MG63 (cell line): ENCODE measurements around the gene ANOS1. TPM values are rescaled to one million over a fixed set of nuclear protein-coding genes. Genes with fewer than 3 reads are reported as not detected.

ENCODE experiments used
- DNase-seq: peaks from one replicate; pipeline ENCODE4 v3.0.0-alpha.2; 2020
- H3K27me3 ChIP-seq: fragments of 250-450 bp; sonication (Bioruptor Pico); 2 replicates; pipeline ENCODE4 v1.5.1; 2020; ENCODE audit warnings: mild to moderate bottlenecking, moderate library complexity
- H3K36me3 ChIP-seq: fragments of 250-450 bp; sonication (Bioruptor Pico); 2 replicates; pipeline ENCODE4 v1.5.1; 2020; ENCODE audit warnings: mild to moderate bottlenecking, moderate library complexity
- H3K4me3 ChIP-seq: fragments of 250-450 bp; sonication (Bioruptor Pico); 2 replicates; pipeline ENCODE4 v1.5.1; 2020; ENCODE audit warnings: mild to moderate bottlenecking, moderate library complexity
- H3K9me3 ChIP-seq: fragments of 250-450 bp; sonication (Bioruptor Pico); 2 replicates; pipeline ENCODE4 v1.5.1; 2020; ENCODE audit warnings: mild to moderate bottlenecking, moderate library complexity
- total RNA-seq: library from RNA; depleted of rRNA; stranded (reverse); fragments of >200 nt; shearing (Covaris generic); gene quantifications from 2 replicates; pipeline ENCODE4 v1.2.3, GENCODE V29; 2014; ENCODE audit warnings: low replicate concordance

The ANOS1 gene
- total RNA-seq, 1 experiment from 2014 or later: not detected

DNA sequence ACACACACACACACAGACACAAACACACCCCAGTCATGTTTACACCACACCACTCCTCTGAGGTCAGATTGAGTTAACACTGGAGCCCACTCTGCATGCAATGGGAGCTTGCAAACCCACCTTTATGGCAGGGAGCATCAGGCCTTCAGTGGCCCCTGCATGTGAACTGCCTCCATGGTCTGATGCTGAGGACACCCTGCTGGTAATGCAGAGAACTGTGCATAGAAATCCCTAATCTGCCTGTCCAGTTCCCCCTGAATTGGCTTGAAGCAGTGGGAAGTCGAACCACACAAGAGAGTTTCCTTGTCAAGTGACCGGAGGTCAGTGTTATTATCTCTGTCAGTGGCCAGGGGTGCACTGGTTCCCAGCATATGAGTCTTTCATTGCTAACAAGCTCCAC, 59.8 kb downstream of the ANOS1 start:
- Histone ChIP-seq H3K4me3 (no peak overlapping the region), H3K27me3 (no peaks in the 10 kb centered on the region), H3K9me3 (no peaks in the 10 kb centered on the region), H3K36me3 (no peaks in the 10 kb centered on the region)
- DNase-seq: no peak

- Histone ChIP-seq H3K36me3 (no peaks in the 10 kb centered on the region), H3K4me3 (no peak overlapping the region), H3K9me3 (no peaks in the 10 kb centered on the region), H3K27me3 (no peaks in the 10 kb centered on the region)
- DNase-seq: no peak
These were observed 63.1 kb downstream of the ANOS1 start for GRCh38 chrX:8668813-8669212.

- no peak for DNase-seq
- Histone ChIP-seq H3K4me3 (no peak overlapping the region), H3K27me3 (no peaks in the 10 kb centered on the region), H3K36me3 (no peaks in the 10 kb centered on the region), H3K9me3 (no peaks in the 10 kb centered on the region)
These were observed 68.6 kb downstream of the ANOS1 start for GRCh38 chrX:8663325-8663724.

DNA sequence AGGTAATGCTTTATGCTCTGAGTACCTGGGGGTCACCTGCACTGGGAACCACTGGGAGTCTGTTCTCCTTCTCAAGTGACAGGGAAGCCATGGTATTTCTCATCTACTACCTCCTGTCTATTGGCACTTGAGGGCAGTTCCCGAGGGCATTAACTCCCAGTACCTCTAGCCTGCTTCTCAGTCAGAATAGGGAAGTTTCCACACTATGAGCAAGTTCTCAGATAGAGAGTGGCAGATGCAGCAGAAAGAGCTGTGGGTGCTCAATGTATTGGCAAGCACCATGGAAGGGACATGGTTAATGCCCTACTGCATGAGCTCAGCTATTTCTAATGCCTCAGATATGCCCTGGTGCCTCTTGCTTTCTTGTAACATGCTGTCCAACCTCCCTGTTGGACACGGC, 74.1 kb downstream of the ANOS1 start:
- no peak for DNase-seq
- no peaks in the 10 kb centered on the region for H3K36me3 ChIP-seq
- H3K4me3 ChIP-seq: no peak overlapping the region
- no peaks in the 10 kb centered on the region for H3K27me3 ChIP-seq
- H3K9me3 ChIP-seq: no peaks in the 10 kb centered on the region

DNA sequence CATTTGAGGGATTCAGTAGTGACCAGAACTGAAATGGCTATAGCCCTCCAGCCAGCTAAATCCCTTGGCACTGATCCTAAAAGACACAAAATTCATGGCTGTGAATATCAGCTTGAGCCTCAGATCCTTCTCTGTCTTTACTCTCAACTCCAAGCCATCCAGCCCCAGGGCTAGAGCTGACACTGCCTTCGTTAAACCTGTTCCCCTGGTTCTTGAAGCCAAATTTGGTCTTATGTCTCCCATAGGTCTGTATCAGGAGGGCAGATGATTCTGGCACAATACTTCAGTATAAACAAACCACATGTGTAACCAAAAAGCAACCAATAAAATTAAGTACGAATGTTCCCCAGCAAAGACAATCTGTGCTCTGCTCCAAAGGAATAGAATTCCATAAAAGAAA, 78.0 kb downstream of the ANOS1 start:
- DNase-seq: no peak
- H3K27me3 ChIP-seq: no peaks in the 10 kb centered on the region
- H3K36me3 ChIP-seq: no peaks in the 10 kb centered on the region

GRCh38 chrX:8649969-8650368, 82.0 kb downstream of the ANOS1 start:
- Histone ChIP-seq H3K4me3 (no peak overlapping the region), H3K36me3 (no peaks in the 10 kb centered on the region), H3K27me3 (no peaks in the 10 kb centered on the region), H3K9me3 (no peaks in the 10 kb centered on the region)
- DNase-seq: no peak

More for the DNA sequence above, 78.0 kb downstream of the ANOS1 start:
- Histone ChIP-seq H3K9me3 (no peaks in the 10 kb centered on the region), H3K4me3 (no peak overlapping the region)

DNA sequence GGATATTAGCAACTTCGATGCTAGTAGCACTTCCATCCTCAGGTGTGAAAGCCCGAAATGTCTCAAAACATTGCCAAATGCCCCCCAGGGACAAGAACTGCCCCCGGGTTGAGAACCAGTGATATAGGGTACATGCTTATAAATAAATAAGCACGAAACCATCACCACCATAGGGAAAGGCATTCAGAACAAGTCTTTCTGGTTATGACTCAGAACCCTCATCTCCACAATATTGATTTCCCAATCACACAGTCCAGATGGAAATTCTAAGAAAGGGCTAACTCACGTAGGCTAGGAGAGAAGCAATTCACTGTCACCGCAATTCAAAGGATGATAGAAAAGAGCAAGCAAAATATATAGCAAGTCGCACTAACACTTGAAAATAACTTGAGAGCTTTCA, 84.8 kb downstream of the ANOS1 start:
- Histone ChIP-seq H3K9me3 (no peaks in the 10 kb centered on the region), H3K36me3 (no peaks in the 10 kb centered on the region), H3K27me3 (no peaks in the 10 kb centered on the region), H3K4me3 (no peak overlapping the region)
- DNase-seq: no peak

- Histone ChIP-seq H3K27me3 (no peaks in the 10 kb centered on the region), H3K36me3 (no peaks in the 10 kb centered on the region), H3K4me3 (no peak overlapping the region), H3K9me3 (no peaks in the 10 kb centered on the region)
- no peak for DNase-seq
These were observed 91.9 kb downstream of the ANOS1 start for GRCh38 chrX:8639949-8640475.

DNA sequence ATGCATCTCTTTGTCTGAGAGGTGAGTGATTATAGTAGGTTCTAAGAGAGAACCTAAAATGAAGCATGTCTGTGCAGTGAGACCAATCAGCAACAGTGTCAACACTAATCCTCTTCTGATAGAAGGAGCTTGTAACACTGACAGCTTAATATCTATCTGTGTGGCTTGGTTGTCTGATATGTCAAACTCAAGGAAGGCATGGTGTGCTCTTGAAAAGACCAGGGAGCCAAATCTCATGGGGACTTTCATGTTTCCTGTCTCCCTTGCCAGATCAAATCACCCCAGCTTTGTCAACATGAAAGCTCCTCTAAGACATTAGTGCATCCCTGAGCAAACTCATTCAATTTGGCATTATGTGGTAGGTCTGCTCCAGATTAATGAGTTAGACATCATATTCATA, 95.4 kb downstream of the ANOS1 start:
- no peaks in the 10 kb centered on the region for H3K27me3 ChIP-seq
- no peaks in the 10 kb centered on the region for H3K36me3 ChIP-seq
- H3K4me3 ChIP-seq: no peak overlapping the region
- no peaks in the 10 kb centered on the region for H3K9me3 ChIP-seq
- DNase-seq: no peak

DNA sequence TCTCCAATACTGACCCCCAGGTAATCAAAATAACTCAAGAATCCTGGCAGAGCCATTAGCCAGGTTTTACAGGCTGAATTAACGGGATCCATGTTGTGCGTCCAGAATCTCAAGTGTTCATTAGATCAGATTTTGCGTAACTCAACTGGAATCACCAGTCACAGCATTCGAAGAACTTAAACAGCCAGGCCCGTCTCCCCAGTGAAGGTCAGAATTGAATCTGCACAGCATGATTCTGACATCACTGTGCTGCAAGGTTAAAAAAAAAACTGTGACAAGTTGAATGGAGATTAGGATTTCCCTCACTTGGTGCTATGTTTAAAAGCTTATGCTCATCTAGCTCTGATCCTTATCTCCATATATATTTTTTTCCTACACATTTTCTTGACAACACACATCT, 96.1 kb downstream of the ANOS1 start:
- no peaks in the 10 kb centered on the region for H3K36me3 ChIP-seq
- no peak overlapping the region for H3K4me3 ChIP-seq
- no peaks in the 10 kb centered on the region for H3K9me3 ChIP-seq
- no peaks in the 10 kb centered on the region for H3K27me3 ChIP-seq
- no peak for DNase-seq

DNA sequence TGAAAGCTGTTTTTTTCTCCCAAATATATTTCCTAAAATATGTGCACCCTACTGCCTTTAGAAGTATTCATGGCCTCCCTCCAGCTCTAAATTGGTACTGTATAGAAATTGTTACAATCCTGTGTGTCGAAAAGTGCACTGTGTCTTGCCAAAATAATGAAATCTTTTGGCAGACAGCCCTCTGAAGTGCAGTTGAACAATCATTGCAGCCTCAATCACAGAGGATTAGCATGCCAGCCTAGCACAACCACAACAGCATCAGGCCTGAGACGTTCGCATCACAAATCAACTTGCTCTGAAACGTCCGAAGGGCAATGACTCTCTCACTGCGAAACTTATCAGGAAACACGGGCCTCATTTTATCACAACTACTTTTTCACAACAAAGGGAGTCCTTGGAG, 99.0 kb downstream of the ANOS1 start:
- Histone ChIP-seq H3K4me3 (no peak overlapping the region), H3K9me3 (no peaks in the 10 kb centered on the region), H3K27me3 (no peaks in the 10 kb centered on the region), H3K36me3 (no peaks in the 10 kb centered on the region)
- DNase-seq: no peak

DNA sequence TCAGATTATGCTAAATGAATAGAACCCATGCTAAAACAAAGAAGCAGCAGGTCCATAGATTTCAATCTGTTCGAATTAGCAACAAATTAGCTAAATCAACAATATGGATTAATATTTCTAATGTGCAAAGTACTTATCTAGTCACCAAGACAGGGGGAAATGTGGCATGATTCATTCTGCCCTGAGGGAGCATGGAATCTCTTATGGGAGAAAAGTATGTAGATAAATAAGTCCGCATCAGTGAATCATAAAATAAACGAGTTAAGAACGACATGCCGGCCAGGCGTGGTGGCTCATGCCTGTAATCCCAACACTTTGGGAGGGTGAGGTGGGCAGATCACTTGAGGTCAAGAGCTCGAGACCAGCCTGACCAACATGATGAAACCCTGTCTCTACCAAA, 102.1 kb downstream of the ANOS1 start:
- no peak for DNase-seq
- Histone ChIP-seq H3K36me3 (no peaks in the 10 kb centered on the region), H3K4me3 (no peak overlapping the region), H3K9me3 (no peaks in the 10 kb centered on the region), H3K27me3 (no peaks in the 10 kb centered on the region)

- no peak for DNase-seq
- H3K27me3 ChIP-seq: no peaks in the 10 kb centered on the region
These were observed 104.1 kb downstream of the ANOS1 start for GRCh38 chrX:8627796-8628195.

DNA sequence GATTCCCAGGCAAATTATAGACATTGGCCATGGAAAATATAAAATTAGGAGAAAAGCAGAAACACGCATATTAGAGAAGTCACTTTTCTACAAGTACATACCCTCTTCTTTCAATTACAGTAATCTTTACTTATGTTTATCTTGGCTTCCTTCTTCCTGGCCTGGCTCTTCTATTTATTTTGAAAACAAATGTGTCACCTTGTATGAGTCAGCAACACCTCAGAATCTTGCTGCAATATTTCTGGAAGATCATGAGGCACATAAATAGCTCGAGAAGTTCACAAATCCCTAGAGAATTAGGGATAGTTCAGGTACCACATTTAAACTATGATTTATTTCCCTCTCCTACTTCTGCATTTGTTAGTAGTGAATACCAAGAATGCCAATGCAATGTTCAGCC, 124.6 kb downstream of the ANOS1 start:
- no peaks in the 10 kb centered on the region for H3K9me3 ChIP-seq
- no peak for DNase-seq
- no peak overlapping the region for H3K4me3 ChIP-seq
- no peaks in the 10 kb centered on the region for H3K27me3 ChIP-seq
- H3K36me3 ChIP-seq: no peaks in the 10 kb centered on the region

More at GRCh38 chrX:8627796-8628195, 104.1 kb downstream of the ANOS1 start:
- Histone ChIP-seq H3K9me3 (no peaks in the 10 kb centered on the region), H3K36me3 (no peaks in the 10 kb centered on the region), H3K4me3 (no peak overlapping the region)

GRCh38 chrX:8604131-8604530, 127.8 kb downstream of the ANOS1 start:
- no peak for DNase-seq
- Histone ChIP-seq H3K9me3 (no peaks in the 10 kb centered on the region), H3K36me3 (no peaks in the 10 kb centered on the region)

DNA sequence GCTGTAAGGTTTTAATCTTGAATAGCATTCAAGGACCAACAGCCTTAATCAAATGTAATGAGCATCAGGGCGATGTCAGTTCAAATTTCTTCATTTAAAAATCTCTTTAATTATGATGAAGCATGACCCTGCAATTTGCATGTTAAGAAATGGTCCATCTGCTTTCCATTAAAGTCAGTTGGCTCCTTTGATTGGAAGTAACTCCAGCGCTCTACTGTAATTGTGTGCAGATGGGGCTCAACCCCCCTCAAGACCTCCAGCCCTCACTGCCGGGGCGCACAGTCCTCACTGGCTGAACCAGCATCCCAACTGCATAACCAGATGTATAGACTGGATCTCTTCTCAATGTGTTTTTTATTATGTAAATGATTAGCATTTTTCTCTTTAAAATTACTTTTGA, 140.4 kb downstream of the ANOS1 start:
- no peak for DNase-seq
- Histone ChIP-seq H3K36me3 (no peaks in the 10 kb centered on the region), H3K27me3 (no peaks in the 10 kb centered on the region), H3K4me3 (no peak overlapping the region), H3K9me3 (no peaks in the 10 kb centered on the region)

More at GRCh38 chrX:8604131-8604530, 127.8 kb downstream of the ANOS1 start:
- no peaks in the 10 kb centered on the region for H3K27me3 ChIP-seq
- H3K4me3 ChIP-seq: no peak overlapping the region

- Histone ChIP-seq H3K36me3 (no peaks in the 10 kb centered on the region), H3K27me3 (no peaks in the 10 kb centered on the region), H3K4me3 (no peak overlapping the region), H3K9me3 (no peaks in the 10 kb centered on the region)
- DNase-seq: no peak
These were observed 145.0 kb downstream of the ANOS1 start for GRCh38 chrX:8586953-8587352.

DNA sequence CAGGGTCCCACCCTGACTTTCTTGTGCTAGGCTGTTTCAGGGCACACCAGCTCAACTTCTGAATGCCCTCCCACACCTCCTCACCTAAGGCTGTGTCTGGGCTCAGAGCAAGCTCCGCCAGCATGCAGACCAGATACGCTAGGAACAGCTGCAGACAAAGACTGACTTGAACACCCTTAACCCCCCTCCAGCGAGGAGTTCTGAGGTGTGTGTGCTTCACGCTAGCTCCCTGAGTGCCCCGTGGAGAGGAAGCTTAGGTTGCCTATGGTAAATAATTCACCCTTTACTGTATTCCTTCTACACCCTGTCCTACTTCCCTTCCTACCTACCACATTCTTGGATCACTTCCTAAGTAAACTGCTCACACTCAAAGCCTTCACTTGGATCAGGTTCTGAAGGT, 152.3 kb downstream of the ANOS1 start:
- no peak overlapping the region for H3K4me3 ChIP-seq
- H3K9me3 ChIP-seq: no peaks in the 10 kb centered on the region
- no peaks in the 10 kb centered on the region for H3K36me3 ChIP-seq
- DNase-seq: no peak
- H3K27me3 ChIP-seq: no peaks in the 10 kb centered on the region

DNA sequence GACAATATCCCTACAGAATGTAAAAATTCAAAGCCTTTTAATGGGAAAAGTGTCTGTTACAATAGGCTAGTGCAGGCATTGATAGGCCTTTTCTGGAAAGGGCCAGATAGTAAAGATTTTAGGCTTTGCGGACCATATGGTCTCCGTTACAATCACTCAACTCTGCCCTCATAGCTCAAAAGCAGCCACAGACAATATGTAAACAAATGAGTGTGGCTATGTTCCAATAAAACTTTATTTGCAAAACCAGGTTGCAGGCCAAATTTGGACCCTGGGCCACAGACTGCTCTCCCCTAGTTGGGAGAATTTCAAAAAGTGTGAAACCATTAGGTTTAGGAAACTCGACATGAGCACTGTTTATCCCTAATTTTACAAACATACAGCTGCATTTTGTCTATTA, 155.1 kb downstream of the ANOS1 start:
- no peaks in the 10 kb centered on the region for H3K9me3 ChIP-seq
- H3K36me3 ChIP-seq: no peaks in the 10 kb centered on the region
- DNase-seq: no peak
- H3K4me3 ChIP-seq: no peak overlapping the region
- H3K27me3 ChIP-seq: no peaks in the 10 kb centered on the region
